Activated CD4-positive, alpha-beta memory T cell treated with anti-CD3 and anti-CD28 coated beads for 36 hours (primary cell): Measurements from ENCODE around the gene RFTN1. TPM values are rescaled to one million over a fixed set of nuclear protein-coding genes. Genes with fewer than 3 reads are reported as not detected.
A peak's percentile ranks its signal among the peaks of the same experiment; 100 is the strongest.

ENCODE experiments used
- CTCF ChIA-PET: fragments of 350-600 bp; sonication (Branson Sonifier 250); formaldehyde crosslinking; loops from one replicate; lab custom pipeline; 2021; ENCODE audit warnings: antibody characterized with exemption, inconsistent platforms; lab: Charles Lee
- POLR2A ChIA-PET: fragments of 350-600 bp; sonication (Branson Sonifier 250); formaldehyde crosslinking; loops from one replicate; lab custom pipeline; 2021; ENCODE audit warnings: antibody characterized with exemption; lab: Charles Lee
- DNase-seq: peaks from one replicate; pipeline ENCODE4 v3.0.0-alpha.2; 2020
- H3K27ac Mint-ChIP-seq: one replicate; pipeline ENCODE4 v1.8.0; 2021; ENCODE audit warnings: mixed read lengths
- H3K27me3 Mint-ChIP-seq: one replicate; pipeline ENCODE4 v1.8.0; 2021; ENCODE audit warnings: mixed read lengths
- H3K36me3 Mint-ChIP-seq: one replicate; pipeline ENCODE4 v1.8.0; 2021; ENCODE audit warnings: mixed read lengths
- H3K4me1 Mint-ChIP-seq: one replicate; pipeline ENCODE4 v1.8.0; 2021; ENCODE audit warnings: low read depth, mixed read lengths
- H3K4me3 Mint-ChIP-seq: one replicate; pipeline ENCODE4 v1.8.0; 2021; ENCODE audit warnings: mild to moderate bottlenecking, mixed read lengths
- H3K9me3 Mint-ChIP-seq: one replicate; pipeline ENCODE4 v1.8.0; 2021; ENCODE audit warnings: mixed read lengths
- intact Hi-C: fragments of 100-400 bp; cut with micrococcal nuclease; formaldehyde crosslinking; loops from one replicate; pipeline ENCODE4 v1.15.1; 2023
- total RNA-seq, 2 experiments: library from RNA; stranded (reverse); gene quantifications; one replicate each; pipeline ENCODE4 v1.2.3, GENCODE V29; 2021

RFTN1 gene
- total RNA-seq, 2 experiments from 2014 or later = 104 to 106 TPM

GRCh38 chr3:16335772-16336645 is 177.5 kb downstream of the RFTN1 start:
- intact Hi-C loops = loop anchor here (5.0 kb wide), 2 partner anchors 36 to 216 kb away; no protein-coding TSS in a partner anchor
- CTCF ChIA-PET = interaction anchor here (1.1 to 3.2 kb wide), 2 partner anchors 16 kb away, joined by 3 to 13 read pairs; no protein-coding TSS in a partner anchor

GRCh38 chr3:16335333-16335732 is 178.2 kb downstream of the RFTN1 start:
- H3K36me3 Mint-ChIP-seq = peaks cover 50% of the 10 kb centered on the region
- peak overlapping the region; percentile 46 for H3K27ac Mint-ChIP-seq
- POLR2A ChIA-PET = interaction anchor here (1.7 kb wide), 1 partner anchor 70 kb away, joined by 5 read pairs; the partner anchor contains the start of genes DPH3 and OXNAD1
- intact Hi-C loops = loop anchor here (5.0 kb wide), 2 partner anchors 37 to 217 kb away; no protein-coding TSS in a partner anchor
- no peak for DNase-seq
- H3K27me3 Mint-ChIP-seq = no peaks in the 10 kb centered on the region
- H3K4me3 Mint-ChIP-seq = no peak overlapping the region
- peaks cover 49% of the 10 kb centered on the region for H3K4me1 Mint-ChIP-seq
- peaks cover 16% of the 10 kb centered on the region for H3K9me3 Mint-ChIP-seq
- CTCF ChIA-PET = interaction anchor here (1.1 kb wide), 1 partner anchor 15 kb away, joined by 3 read pairs; no protein-coding TSS in a partner anchor

More at GRCh38 chr3:16335772-16336645, 177.5 kb downstream of the RFTN1 start:
- Mint-ChIP-seq H3K27me3 (no peaks in the 10 kb centered on the region), H3K9me3 (peaks cover 16% of the 10 kb centered on the region), H3K4me3 (no peak overlapping the region), H3K4me1 (peaks cover 54% of the 10 kb centered on the region), H3K36me3 (peaks cover 46% of the 10 kb centered on the region), H3K27ac (peak overlapping the region; percentile 46)
- DNase-seq = no peak
- POLR2A ChIA-PET = interaction anchor here (0.8 to 1.7 kb wide), 2 partner anchors 13 to 71 kb away, joined by 3 to 5 read pairs; partner anchors contain the start of genes DPH3 and OXNAD1

- H3K27ac Mint-ChIP-seq = peak overlapping the region; percentile 46
- H3K4me1 Mint-ChIP-seq = peaks cover 45% of the 10 kb centered on the region
- no peak overlapping the region for H3K4me3 Mint-ChIP-seq
- ChIA-PET CTCF (interaction anchor here (0.5 to 1.1 kb wide), 2 partner anchors 14 to 940 kb away, joined by 3 read pairs; no protein-coding TSS in a partner anchor), POLR2A (no interaction called here)
- H3K27me3 Mint-ChIP-seq = no peaks in the 10 kb centered on the region
- peaks cover 53% of the 10 kb centered on the region for H3K36me3 Mint-ChIP-seq
- no peak for DNase-seq
- peaks cover 16% of the 10 kb centered on the region for H3K9me3 Mint-ChIP-seq
- intact Hi-C loops = loop anchor here (5.0 kb wide), 2 partner anchors 37 to 217 kb away; no protein-coding TSS in a partner anchor
Observed at GRCh38 chr3:16334909-16335308, 178.6 kb downstream of the RFTN1 start.

GRCh38 chr3:16332904-16333426 is 180.5 kb downstream of the RFTN1 start:
- Mint-ChIP-seq H3K4me1 (peaks cover 26% of the 10 kb centered on the region), H3K4me3 (no peak overlapping the region), H3K27me3 (no peaks in the 10 kb centered on the region), H3K9me3 (peaks cover 16% of the 10 kb centered on the region), H3K36me3 (peaks cover 56% of the 10 kb centered on the region), H3K27ac (peak overlapping the region; percentile 13)
- ChIA-PET POLR2A (no interaction called here), CTCF (interaction anchor here (0.9 kb wide), 1 partner anchor 14 kb away, joined by 4 read pairs; no protein-coding TSS in a partner anchor)
- DNase-seq = no peak
- intact Hi-C loops = no loop called here

- peaks cover 16% of the 10 kb centered on the region for H3K9me3 Mint-ChIP-seq
- H3K4me3 Mint-ChIP-seq = no peak overlapping the region
- intact Hi-C loops = no loop called here
- H3K27ac Mint-ChIP-seq = no peak overlapping the region
- peaks cover 26% of the 10 kb centered on the region for H3K4me1 Mint-ChIP-seq
- DNase-seq = no peak
- H3K36me3 Mint-ChIP-seq = peaks cover 57% of the 10 kb centered on the region
- ChIA-PET POLR2A (no interaction called here), CTCF (no interaction called here)
- H3K27me3 Mint-ChIP-seq = no peaks in the 10 kb centered on the region
Observed at GRCh38 chr3:16331319-16331883, 182.1 kb downstream of the RFTN1 start.

GRCh38 chr3:16330351-16330750 is 183.1 kb downstream of the RFTN1 start:
- Mint-ChIP-seq H3K27ac (no peak overlapping the region), H3K4me3 (no peak overlapping the region), H3K9me3 (peaks cover 16% of the 10 kb centered on the region), H3K27me3 (no peaks in the 10 kb centered on the region), H3K36me3 (peaks cover 55% of the 10 kb centered on the region), H3K4me1 (peaks cover 22% of the 10 kb centered on the region)
- intact Hi-C loops = no loop called here
- no peak for DNase-seq
- POLR2A ChIA-PET = no interaction called here
- CTCF ChIA-PET = no interaction called here

- Mint-ChIP-seq H3K36me3 (peaks cover 49% of the 10 kb centered on the region), H3K27me3 (no peaks in the 10 kb centered on the region), H3K4me3 (no peak overlapping the region), H3K4me1 (peaks cover 21% of the 10 kb centered on the region), H3K9me3 (peaks cover 16% of the 10 kb centered on the region), H3K27ac (no peak overlapping the region)
- ChIA-PET POLR2A (no interaction called here), CTCF (no interaction called here)
- intact Hi-C loops = no loop called here
- no peak for DNase-seq
Observed at GRCh38 chr3:16329826-16330129, 183.7 kb downstream of the RFTN1 start.

GRCh38 chr3:16329036-16329825 is 184.3 kb downstream of the RFTN1 start:
- Mint-ChIP-seq H3K36me3 (peaks cover 44% of the 10 kb centered on the region), H3K27me3 (no peaks in the 10 kb centered on the region), H3K27ac (peak overlapping the region; percentile 60), H3K4me3 (no peak overlapping the region), H3K4me1 (peaks cover 15% of the 10 kb centered on the region), H3K9me3 (peaks cover 16% of the 10 kb centered on the region)
- DNase-seq = no peak
- CTCF ChIA-PET = interaction anchor here (1.5 kb wide), 1 partner anchor 9 kb away, joined by 5 read pairs; no protein-coding TSS in a partner anchor
- POLR2A ChIA-PET = no interaction called here
- intact Hi-C loops = no loop called here

GRCh38 chr3:16328124-16328523 is 185.4 kb downstream of the RFTN1 start:
- intact Hi-C loops = no loop called here
- no peak for DNase-seq
- H3K27ac Mint-ChIP-seq = peak overlapping the region; percentile 66
- no peak overlapping the region for H3K4me3 Mint-ChIP-seq
- peaks cover 42% of the 10 kb centered on the region for H3K36me3 Mint-ChIP-seq
- H3K9me3 Mint-ChIP-seq = peaks cover 16% of the 10 kb centered on the region
- ChIA-PET CTCF (interaction anchor here (1.5 kb wide), 1 partner anchor 8 kb away, joined by 5 read pairs; no protein-coding TSS in a partner anchor), POLR2A (no interaction called here)
- H3K27me3 Mint-ChIP-seq = no peaks in the 10 kb centered on the region
- H3K4me1 Mint-ChIP-seq = peaks cover 11% of the 10 kb centered on the region

- CTCF ChIA-PET = no interaction called here
- peaks cover 11% of the 10 kb centered on the region for H3K4me1 Mint-ChIP-seq
- intact Hi-C loops = no loop called here
- H3K27ac Mint-ChIP-seq = peak overlapping the region; percentile 38
- H3K9me3 Mint-ChIP-seq = peaks cover 5% of the 10 kb centered on the region
- no peak overlapping the region for H3K4me3 Mint-ChIP-seq
- H3K36me3 Mint-ChIP-seq = peaks cover 31% of the 10 kb centered on the region
- no peak for DNase-seq
- no peaks in the 10 kb centered on the region for H3K27me3 Mint-ChIP-seq
- POLR2A ChIA-PET = no interaction called here
Observed at GRCh38 chr3:16326724-16327349, 186.7 kb downstream of the RFTN1 start.

- H3K36me3 Mint-ChIP-seq = peaks cover 32% of the 10 kb centered on the region
- intact Hi-C loops = no loop called here
- POLR2A ChIA-PET = no interaction called here
Observed at GRCh38 chr3:16325850-16326249, 187.6 kb downstream of the RFTN1 start.

More at GRCh38 chr3:16325850-16326249, 187.6 kb downstream of the RFTN1 start:
- CTCF ChIA-PET = interaction anchor here (9.8 kb wide), 1 partner anchor 33 kb away, joined by 228 read pairs; no protein-coding TSS in a partner anchor
- H3K4me1 Mint-ChIP-seq = peaks cover 14% of the 10 kb centered on the region
- no peaks in the 10 kb centered on the region for H3K27me3 Mint-ChIP-seq
- no peak overlapping the region for H3K4me3 Mint-ChIP-seq
- no peak for DNase-seq
- peak overlapping the region; percentile 49 for H3K27ac Mint-ChIP-seq
- no peaks in the 10 kb centered on the region for H3K9me3 Mint-ChIP-seq
